Activated CD4-positive, alpha-beta T cell treated with anti-CD3 and anti-CD28 coated beads for 36 hours (primary cell): ENCODE data around the gene TMEM245. TPM values are rescaled to one million over a fixed set of nuclear protein-coding genes. Genes with fewer than 3 reads are reported as not detected.

Source experiments
- ATAC-seq: fragments of 200-7000 bp; cut with Tn5 transposase; one replicate; pipeline ENCODE4 v1.10.0; 2021; ENCODE audit warnings: mild to moderate bottlenecking, moderate library complexity
- CTCF ChIA-PET: fragments of 350-600 bp; sonication (Branson Sonifier 250); formaldehyde crosslinking; loops from one replicate; lab custom pipeline; 2021; ENCODE audit warnings: antibody characterized with exemption; lab: Charles Lee
- POLR2A ChIA-PET: fragments of 350-600 bp; sonication (Branson Sonifier 250); formaldehyde crosslinking; loops from one replicate; lab custom pipeline; 2021; ENCODE audit warnings: antibody characterized with exemption, inconsistent platforms; lab: Charles Lee
- DNase-seq: peaks from one replicate; pipeline ENCODE4 v3.0.0-alpha.2; 2020
- H3K27ac Mint-ChIP-seq: one replicate; pipeline ENCODE4 v1.8.0; 2021; ENCODE audit warnings: mixed read lengths
- H3K27me3 Mint-ChIP-seq: one replicate; pipeline ENCODE4 v1.8.0; 2021; ENCODE audit warnings: mixed read lengths
- H3K36me3 Mint-ChIP-seq: one replicate; pipeline ENCODE4 v1.8.0; 2021; ENCODE audit warnings: low read depth, mixed read lengths
- H3K4me1 Mint-ChIP-seq: one replicate; pipeline ENCODE4 v1.8.0; 2021; ENCODE audit warnings: mixed read lengths
- H3K4me3 Mint-ChIP-seq: one replicate; pipeline ENCODE4 v1.8.0; 2021; ENCODE audit warnings: mild to moderate bottlenecking, moderate library complexity, mixed read lengths
- H3K9me3 Mint-ChIP-seq: one replicate; pipeline ENCODE4 v1.8.0; 2021; ENCODE audit warnings: low read depth, mixed read lengths
- intact Hi-C, 2 experiments: fragments of 100-400 bp; cut with DNase I in 1 of 2; cut with micrococcal nuclease in 1 of 2; formaldehyde crosslinking; loops; one replicate each; pipeline versions ENCODE4 v1.14.2 to v1.15.1; 2022 to 2024; cut with DNase I, micrococcal nuclease
- total RNA-seq, 2 experiments: library from RNA; stranded (reverse); gene quantifications; one replicate each; pipeline ENCODE4 v1.2.3, GENCODE V29; 2021

TMEM245 gene
- total RNA-seq, 2 experiments from 2014 or later, result 24.0 to 24.5 TPM

DNA sequence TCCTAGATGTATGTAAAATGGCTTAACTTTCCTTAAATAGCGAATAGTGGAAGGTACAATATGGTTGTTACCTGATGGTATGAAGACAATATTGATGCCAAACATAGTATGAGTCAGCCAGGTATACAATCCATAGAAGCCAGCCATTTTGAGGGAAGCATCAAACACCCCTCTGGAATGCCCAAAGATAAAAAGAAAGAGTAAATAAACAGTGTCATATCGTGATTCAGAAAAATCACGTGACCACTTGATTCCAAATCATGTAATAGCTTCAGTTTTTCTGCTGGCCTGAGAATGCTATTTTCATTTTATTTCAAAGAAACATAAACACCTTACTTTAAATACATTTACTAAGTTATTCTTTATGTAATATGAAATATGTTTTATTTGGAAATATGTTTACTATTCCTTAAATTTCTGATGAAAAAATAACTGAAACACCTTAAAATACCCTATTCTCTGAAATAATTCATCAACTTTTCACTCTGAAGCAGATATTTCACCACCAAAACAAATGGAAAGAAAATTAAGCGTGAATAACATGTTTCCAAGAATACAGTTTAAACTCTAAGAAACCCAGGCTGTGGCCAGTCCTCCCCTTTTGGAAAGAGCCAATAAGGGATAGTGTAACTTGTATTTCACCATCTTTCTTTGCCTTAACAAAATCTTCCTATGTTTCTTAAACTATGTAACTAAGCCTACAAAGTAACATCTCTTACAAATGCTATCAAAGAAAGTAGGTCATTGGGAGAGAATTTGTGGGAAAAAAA, 81.6 kb downstream of the TMEM245 start:
- H3K4me1 Mint-ChIP-seq, result peaks cover 2% of the 10 kb centered on the region
- H3K27ac Mint-ChIP-seq, result no peak overlapping the region
- H3K27me3 Mint-ChIP-seq, result no peaks in the 10 kb centered on the region
- DNase-seq (no peak), ATAC-seq (no peak)
- intact Hi-C loops, result no loop called here
- ChIA-PET CTCF (no interaction called here), POLR2A (no interaction called here)
- peaks cover 26% of the 10 kb centered on the region for H3K36me3 Mint-ChIP-seq
- H3K9me3 Mint-ChIP-seq, result peaks cover 1% of the 10 kb centered on the region
- H3K4me3 Mint-ChIP-seq, result no peak overlapping the region

DNA sequence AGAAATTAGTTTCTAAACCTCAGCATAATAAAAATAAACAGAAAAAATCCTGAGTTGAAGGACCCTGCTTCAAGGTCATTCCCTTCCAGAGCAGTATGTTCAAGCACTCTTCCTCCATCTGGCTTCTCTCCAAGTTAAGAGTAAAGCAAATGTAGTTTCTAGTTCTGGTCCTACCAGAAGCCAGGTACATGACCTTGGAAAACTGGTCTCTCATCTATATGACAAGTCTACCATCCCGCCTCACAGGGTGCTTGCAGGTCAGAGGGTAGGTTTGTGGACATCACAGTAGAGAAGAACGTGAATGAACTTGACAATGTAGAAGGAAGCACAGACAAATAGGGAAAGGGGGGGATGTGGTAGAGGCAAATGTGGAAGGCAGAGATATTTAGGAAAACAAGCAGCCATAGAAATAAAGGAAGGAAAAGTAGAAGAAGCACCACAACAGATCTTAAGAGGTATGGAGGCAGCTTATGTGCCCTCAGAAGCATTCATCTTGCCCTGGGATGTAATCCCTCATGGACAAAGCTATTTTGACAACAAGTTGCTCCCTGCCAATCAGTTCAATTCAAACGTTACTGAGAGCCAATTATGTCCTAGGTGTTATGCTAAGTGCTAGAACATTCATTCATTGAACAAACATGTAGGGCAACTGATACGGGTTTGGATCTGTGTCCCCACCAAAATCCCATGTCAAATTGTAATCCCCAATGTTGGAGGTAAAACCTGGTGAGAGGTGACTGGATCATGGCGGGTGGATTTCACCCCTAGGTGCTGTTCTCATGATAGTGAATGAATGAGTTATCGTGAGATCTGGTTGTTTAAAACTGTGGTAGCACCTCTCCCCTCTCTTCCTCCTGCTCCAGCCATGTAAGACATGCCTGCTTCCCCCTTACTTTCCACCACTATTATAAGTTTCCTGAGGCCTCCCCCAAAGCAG, 82.7 kb downstream of the TMEM245 start:
- intact Hi-C loops, result no loop called here
- Mint-ChIP-seq H3K27ac (no peak overlapping the region), H3K9me3 (no peaks in the 10 kb centered on the region), H3K4me1 (peaks cover 2% of the 10 kb centered on the region), H3K27me3 (no peaks in the 10 kb centered on the region), H3K36me3 (peaks cover 25% of the 10 kb centered on the region), H3K4me3 (no peak overlapping the region)
- POLR2A ChIA-PET, result no interaction called here
- DNase-seq (no peak), ATAC-seq (no peak)
- CTCF ChIA-PET, result no interaction called here

DNA sequence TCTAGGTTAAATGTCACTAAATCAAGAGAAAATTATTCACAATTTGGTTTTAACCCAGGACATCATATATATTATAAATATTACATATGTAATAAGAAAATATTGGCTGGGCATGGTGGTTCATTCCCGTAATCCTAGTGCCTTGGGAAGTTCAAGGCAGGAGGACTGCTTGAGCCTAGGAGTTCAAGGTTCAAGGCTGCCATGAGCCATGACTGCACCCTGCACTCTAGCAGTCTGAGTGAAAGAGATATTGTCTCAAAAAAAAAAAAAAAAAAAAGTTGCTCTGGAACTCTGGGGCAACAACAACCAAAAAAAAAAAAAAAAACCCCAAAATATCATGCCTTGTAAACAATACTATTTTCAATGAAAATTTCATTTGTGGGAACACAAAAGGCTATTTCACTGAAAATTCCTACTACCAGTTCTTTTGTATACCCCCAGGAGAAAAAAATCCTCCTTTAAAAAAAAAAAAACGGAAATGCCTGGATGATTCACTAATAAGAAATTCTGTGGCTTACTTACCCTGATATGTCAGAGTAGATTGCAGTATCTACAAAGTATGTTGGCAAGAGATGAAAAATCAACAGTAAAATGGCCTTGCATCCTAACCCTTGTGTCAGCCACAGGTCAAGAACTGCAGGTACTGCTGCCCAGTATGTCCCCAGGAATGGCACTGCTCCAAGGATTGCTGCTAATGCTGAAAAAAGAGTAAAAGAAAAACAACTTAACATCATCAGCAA, 83.9 kb downstream of the TMEM245 start:
- ATAC-seq (no peak), DNase-seq (no peak)
- Mint-ChIP-seq H3K27ac (no peak overlapping the region), H3K27me3 (no peaks in the 10 kb centered on the region), H3K4me1 (peaks cover 2% of the 10 kb centered on the region), H3K36me3 (peaks cover 25% of the 10 kb centered on the region), H3K9me3 (no peaks in the 10 kb centered on the region), H3K4me3 (no peak overlapping the region)
- intact Hi-C loops, result no loop called here
- ChIA-PET CTCF (interaction anchor here (2.3 kb wide), 1 partner anchor 43 kb away, joined by 5 read pairs; no protein-coding TSS in a partner anchor), POLR2A (no interaction called here)

DNA sequence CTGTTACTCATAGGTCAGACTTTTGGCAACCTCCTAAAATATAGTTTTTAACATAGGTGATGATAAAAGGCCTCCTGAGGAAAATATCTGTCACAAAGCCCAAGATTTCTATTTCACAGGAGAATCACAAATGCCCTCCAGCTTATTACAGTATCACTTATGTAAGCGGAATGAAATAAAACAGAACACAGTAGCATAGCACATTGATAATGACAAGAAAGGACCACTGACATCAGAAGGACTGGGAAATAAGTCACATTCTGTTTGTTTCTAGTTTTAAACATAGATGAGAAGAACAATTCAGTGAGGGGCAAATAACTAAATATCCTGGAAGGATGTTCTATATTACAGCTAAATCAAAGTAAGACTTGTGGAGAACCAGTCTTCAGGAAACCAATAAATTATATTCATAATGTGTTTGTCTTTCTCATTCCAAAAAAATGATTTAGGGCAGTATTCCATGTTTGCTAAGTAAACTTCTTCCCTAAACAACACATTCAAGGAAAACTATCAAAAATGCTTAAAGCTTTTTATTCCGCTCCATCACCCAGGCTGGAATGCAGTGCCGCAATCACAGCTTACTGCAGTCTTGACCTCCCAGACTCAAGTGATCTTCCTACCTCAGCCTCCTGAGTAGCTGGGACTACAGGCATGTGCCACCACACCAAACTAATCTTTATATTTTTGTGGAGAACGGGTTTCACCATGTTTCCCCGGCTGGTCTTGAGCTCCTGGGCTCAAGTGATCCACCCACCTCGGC, 85.6 kb downstream of the TMEM245 start:
- intact Hi-C loops, result no loop called here
- no peak overlapping the region for H3K27ac Mint-ChIP-seq
- CTCF ChIA-PET, result interaction anchor here (0.6 to 2.3 kb wide), 5 partner anchors 13 to 80 kb away, joined by 3 to 5 read pairs (median 3); no protein-coding TSS in a partner anchor

DNA sequence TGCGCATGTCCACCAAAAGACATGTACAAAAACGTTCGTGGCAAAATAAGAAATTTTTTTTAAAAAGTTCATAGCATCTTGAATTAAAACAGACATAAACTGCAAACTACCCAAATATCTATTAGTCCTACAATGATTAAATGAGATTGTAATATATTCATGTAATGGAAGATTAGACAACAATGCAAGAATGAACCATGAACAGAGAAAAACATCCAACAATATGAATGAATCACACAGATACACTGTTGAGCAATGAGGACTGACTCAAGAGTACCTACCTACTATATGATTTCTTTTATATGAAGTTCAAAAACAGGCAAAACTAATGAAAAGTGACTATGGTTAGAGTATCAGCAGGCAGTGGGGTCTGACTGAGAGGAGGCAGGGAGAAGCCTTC, 88.5 kb downstream of the TMEM245 start:
- intact Hi-C loops, result no loop called here
- peaks cover 1% of the 10 kb centered on the region for H3K4me1 Mint-ChIP-seq
- DNase-seq (no peak), ATAC-seq (no peak)
- H3K4me3 Mint-ChIP-seq, result no peak overlapping the region
- H3K9me3 Mint-ChIP-seq, result no peaks in the 10 kb centered on the region
- ChIA-PET CTCF (no interaction called here), POLR2A (no interaction called here)
- H3K36me3 Mint-ChIP-seq, result peaks cover 28% of the 10 kb centered on the region
- H3K27me3 Mint-ChIP-seq, result no peaks in the 10 kb centered on the region
- H3K27ac Mint-ChIP-seq, result no peak overlapping the region

More for the DNA sequence above, 85.6 kb downstream of the TMEM245 start:
- DNase-seq, result no peak
- Mint-ChIP-seq H3K9me3 (no peaks in the 10 kb centered on the region), H3K4me1 (peaks cover 2% of the 10 kb centered on the region), H3K27me3 (no peaks in the 10 kb centered on the region), H3K4me3 (no peak overlapping the region), H3K36me3 (peaks cover 28% of the 10 kb centered on the region)
- ATAC-seq, result no peak
- POLR2A ChIA-PET, result no interaction called here

DNA sequence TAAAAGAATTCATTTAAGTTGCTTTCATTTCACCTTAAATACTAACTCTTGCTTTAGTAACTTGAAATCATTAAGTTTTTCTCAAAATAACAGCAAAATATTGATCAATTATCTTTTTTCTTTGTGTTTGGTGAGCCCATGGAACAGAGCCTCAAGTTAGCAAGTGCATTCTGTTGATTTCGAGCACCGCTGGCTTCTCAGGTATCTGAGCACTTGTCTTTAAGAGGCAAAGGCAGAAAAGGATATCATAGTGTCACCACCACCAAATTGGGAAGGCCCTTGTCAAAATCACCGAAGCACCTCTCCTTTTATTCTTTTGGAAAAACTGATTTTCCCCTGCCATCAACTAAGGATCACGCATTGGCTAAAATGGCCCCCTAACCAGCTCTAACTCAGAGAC, 89.3 kb downstream of the TMEM245 start:
- H3K27me3 Mint-ChIP-seq, result no peaks in the 10 kb centered on the region
- intact Hi-C loops, result no loop called here
- POLR2A ChIA-PET, result no interaction called here
- no peak overlapping the region for H3K4me3 Mint-ChIP-seq
- no peak for DNase-seq
- H3K27ac Mint-ChIP-seq, result no peak overlapping the region
- CTCF ChIA-PET, result no interaction called here
- ATAC-seq, result no peak
- peaks cover 1% of the 10 kb centered on the region for H3K4me1 Mint-ChIP-seq
- no peaks in the 10 kb centered on the region for H3K9me3 Mint-ChIP-seq
- peaks cover 22% of the 10 kb centered on the region for H3K36me3 Mint-ChIP-seq

DNA sequence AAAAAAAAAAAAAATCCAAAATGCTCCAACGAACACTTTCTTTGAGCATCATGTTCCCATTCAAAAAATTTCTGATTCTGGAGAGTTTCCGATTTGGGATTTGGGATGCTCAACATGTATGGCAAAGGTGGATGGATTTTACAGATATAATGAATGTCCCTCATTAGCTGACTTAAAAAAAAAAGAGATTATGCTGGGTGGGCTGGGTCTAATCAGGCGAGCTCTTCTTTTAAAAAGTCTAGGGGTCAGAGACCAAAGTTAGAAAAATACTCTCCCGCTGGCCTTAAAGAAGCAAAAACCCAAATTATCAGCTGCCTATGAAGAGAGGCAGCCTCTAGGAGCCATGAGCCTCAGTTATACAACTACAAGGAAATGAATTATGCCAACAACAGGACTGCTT, 91.3 kb downstream of the TMEM245 start:
- ChIA-PET CTCF (interaction anchor here (0.6 kb wide), 1 partner anchor 167 kb away, joined by 3 read pairs; no protein-coding TSS in a partner anchor), POLR2A (no interaction called here)
- no peak for ATAC-seq
- Mint-ChIP-seq H3K4me3 (no peak overlapping the region), H3K36me3 (peaks cover 19% of the 10 kb centered on the region), H3K27me3 (no peaks in the 10 kb centered on the region), H3K9me3 (no peaks in the 10 kb centered on the region), H3K4me1 (peaks cover 1% of the 10 kb centered on the region), H3K27ac (no peak overlapping the region)
- intact Hi-C loops, result no loop called here
- no peak for DNase-seq

DNA sequence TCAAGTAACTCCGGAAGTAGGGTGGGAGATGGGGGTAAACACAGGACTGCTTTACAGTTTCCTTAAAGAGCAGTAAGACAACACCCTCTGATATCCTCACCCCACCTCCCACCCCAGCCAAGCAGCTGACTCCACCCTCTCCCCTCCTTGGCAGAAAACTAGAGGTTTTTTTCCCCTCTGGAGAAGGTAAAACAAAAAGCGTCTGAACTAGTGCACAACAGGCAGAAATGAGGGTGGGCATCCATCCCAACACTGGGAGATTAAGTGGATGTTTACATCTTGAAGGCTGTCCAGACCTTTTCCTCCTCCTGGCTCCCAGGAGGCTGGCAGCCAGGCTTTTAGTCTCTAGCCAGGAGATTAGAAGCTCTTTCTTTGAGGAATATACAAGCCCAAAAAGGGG, 92.6 kb downstream of the TMEM245 start:
- ChIA-PET CTCF (interaction anchor here (0.6 kb wide), 1 partner anchor 320 kb away, joined by 3 read pairs; no protein-coding TSS in a partner anchor), POLR2A (no interaction called here)
- intact Hi-C loops, result no loop called here
- Mint-ChIP-seq H3K36me3 (peaks cover 14% of the 10 kb centered on the region), H3K27me3 (no peaks in the 10 kb centered on the region), H3K4me3 (no peak overlapping the region), H3K27ac (no peak overlapping the region), H3K9me3 (no peaks in the 10 kb centered on the region), H3K4me1 (peaks cover 1% of the 10 kb centered on the region)
- DNase-seq, result no peak
- ATAC-seq, result no peak

DNA sequence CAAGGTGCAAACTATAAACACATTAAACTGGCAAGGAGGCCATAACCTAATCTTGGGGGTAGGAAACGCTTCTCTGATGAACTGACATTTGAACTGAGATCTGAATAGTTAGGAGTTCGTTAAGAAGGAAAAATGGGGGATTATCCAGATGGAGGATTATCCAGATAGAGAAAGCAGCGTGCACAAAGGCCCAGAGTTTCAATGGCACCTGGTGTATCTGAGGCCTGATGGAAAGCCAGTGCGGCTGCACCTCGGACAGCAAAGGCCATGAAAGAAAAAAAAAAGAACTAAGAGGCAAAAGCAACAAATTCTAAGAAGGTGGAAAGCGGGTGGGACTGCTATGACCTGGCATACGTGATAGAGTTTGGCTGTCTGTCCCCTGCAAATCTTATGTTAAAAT, 93.4 kb downstream of the TMEM245 start:
- DNase-seq (no peak), ATAC-seq (no peak)
- Mint-ChIP-seq H3K9me3 (no peaks in the 10 kb centered on the region), H3K27me3 (no peaks in the 10 kb centered on the region), H3K4me1 (peaks cover 1% of the 10 kb centered on the region), H3K36me3 (peaks cover 12% of the 10 kb centered on the region), H3K4me3 (no peak overlapping the region), H3K27ac (peak overlapping the region; percentile 1)
- CTCF ChIA-PET, result interaction anchor here (0.6 kb wide), 1 partner anchor 321 kb away, joined by 3 read pairs; no protein-coding TSS in a partner anchor
- intact Hi-C loops, result no loop called here
- POLR2A ChIA-PET, result no interaction called here

DNA sequence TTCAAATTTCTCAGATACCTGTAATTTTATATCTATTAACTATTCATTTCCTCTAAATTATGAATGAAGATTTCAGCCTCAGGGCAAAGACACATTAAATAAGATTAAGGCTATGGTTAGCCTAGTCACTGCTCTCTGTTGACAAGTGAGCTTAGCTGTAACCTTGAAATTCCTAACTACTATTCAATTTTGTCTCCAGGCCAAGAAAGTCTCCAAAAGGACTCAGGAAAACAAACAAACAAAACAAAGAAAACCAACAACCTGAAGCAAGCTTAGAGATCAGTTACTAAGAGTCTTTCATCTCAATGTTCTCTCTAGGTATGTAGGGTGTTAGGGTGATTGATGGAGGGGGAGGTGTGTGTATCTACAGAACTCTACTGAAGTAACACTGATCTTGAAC, 96.9 kb downstream of the TMEM245 start:
- Mint-ChIP-seq H3K27ac (no peak overlapping the region), H3K4me1 (peaks cover 1% of the 10 kb centered on the region), H3K27me3 (no peaks in the 10 kb centered on the region), H3K4me3 (no peak overlapping the region), H3K9me3 (no peaks in the 10 kb centered on the region), H3K36me3 (peaks cover 19% of the 10 kb centered on the region)
- ChIA-PET CTCF (interaction anchor here (0.5 to 1.1 kb wide), 3 partner anchors 9 to 382 kb away, joined by 3 read pairs; no protein-coding TSS in a partner anchor), POLR2A (no interaction called here)
- no peak for ATAC-seq
- no peak for DNase-seq
- intact Hi-C loops, result no loop called here
